H1 (cell line): ENCODE measurements around the gene MTIF3. TPM values are rescaled to one million over a fixed set of nuclear protein-coding genes. Genes with fewer than 3 reads are reported as not detected.

ENCODE experiments used
- CHD7 ChIP-seq: fragments of 300-600 bp; sonication (generic); IDR thresholded peaks from 2 replicates; pipeline ENCODE4 v1.7.1; 2012; ENCODE audit warnings: low read length, moderate library complexity, mild to moderate bottlenecking, inconsistent platforms; ENCODE audit not compliant: insufficient replicate concordance
- SP1 ChIP-seq: IDR thresholded peaks from 2 replicates; pipeline ENCODE4 v1.6.1; 2011; ENCODE audit warnings: low read depth, low read length
- TBP ChIP-seq: IDR thresholded peaks from 2 replicates; pipeline ENCODE4 v1.6.1; 2011; ENCODE audit warnings: low read depth, low read length, improper control_type of control experiment
- polyA plus RNA-seq, 7 experiments: library from polyadenylated mRNA; depleted of rRNA in 3 of 7; stranded (reverse) in 5 of 7; unstranded in 2 of 7; fragments of >200 nt in 5 of 7; fragments of 200-250 nt in 2 of 7; gene quantifications; 1 replicate in 5 of 7; 2 replicates in 1 of 7; 4 replicates in 1 of 7; pipeline versions ENCODE4 v1.2.1 to v1.2.3, GENCODE V29; 2011 to 2013; ENCODE audit warnings: missing spikeins in 2 of 7, mixed read lengths in 2 of 7
- total RNA-seq: library from RNA; stranded (reverse); fragmentation: NEBNext Ultra II Directional; extraction: Animal tissue kit (Norgen Biotek cat#: 25700); gene quantifications from 2 replicates; pipeline ENCODE4 v1.2.1, GENCODE V29; 2021

MTIF3 gene
- total and polyA plus RNA-seq, 2 of the 8 experiments (the other 6 are each of a cell fraction or from before 2014, with no cell fraction given) = 29.4 to 36.4 TPM

- TF ChIP-seq CHD7 (no peak), SP1 (no peak), TBP (no peak)
Observed at GRCh38 chr13:27408074-27408473, 42.3 kb downstream of the MTIF3 start (continued).
